SK-N-SH (cell line): ENCODE results near the gene SEMA3C. TPM values are rescaled to one million over a fixed set of nuclear protein-coding genes. Genes with fewer than 3 reads are reported as not detected.

ENCODE experiments used
- CHD2 ChIP-seq: fragments of 150-350 bp; IDR thresholded peaks from 2 replicates; pipeline ENCODE4 v1.6.1; 2018; ENCODE audit warnings: low read length; ENCODE audit not compliant: partially characterized antibody
- ELF1 ChIP-seq: IDR thresholded peaks from 2 replicates; pipeline ENCODE4 v1.4.0; 2012
- EP300 ChIP-seq, 2 experiments: IDR thresholded peaks; 2 replicates each; pipeline versions ENCODE4 v1.4.0 to v1.6.1; 2012; ENCODE audit warnings: borderline replicate concordance in 1 of 2, low read depth in 1 of 2, low read length in 1 of 2
- EZH2phosphoT487 ChIP-seq: fragments of 200-600 bp; sonication (generic); IDR thresholded peaks from 2 replicates; pipeline ENCODE4 v1.6.1; 2017; ENCODE audit warnings: low read depth, mixed run types, mild to moderate bottlenecking, antibody characterized with exemption, moderate library complexity, borderline replicate concordance
- FOSL2 ChIP-seq: IDR thresholded peaks from 2 replicates; pipeline ENCODE4 v1.4.0; 2012; ENCODE audit warnings: low read depth, mild to moderate bottlenecking, moderate library complexity, borderline replicate concordance
- FOXJ3 ChIP-seq: sonication (generic); formaldehyde crosslinking; IDR thresholded peaks from 2 replicates; pipeline ENCODE4 v1.5.1; 2020; ENCODE audit warnings: mild to moderate bottlenecking, missing genetic modification reagents
- FOXM1 ChIP-seq: IDR thresholded peaks from 2 replicates; pipeline ENCODE4 v1.4.0; 2012; ENCODE audit warnings: low read depth, mild to moderate bottlenecking
- GATA2 ChIP-seq: sonication (generic); formaldehyde crosslinking; IDR thresholded peaks from 2 replicates; pipeline ENCODE4 v1.5.0; 2020; ENCODE audit warnings: mild to moderate bottlenecking, missing genetic modification reagents
- IRF3 ChIP-seq: fragments of 150-350 bp; IDR thresholded peaks from 2 replicates; pipeline ENCODE4 v1.6.1; 2016; ENCODE audit warnings: mild to moderate bottlenecking, low read depth, low read length
- MAX ChIP-seq: IDR thresholded peaks from 2 replicates; pipeline ENCODE4 v1.4.0; 2012; ENCODE audit warnings: low read depth
- MEF2A ChIP-seq: IDR thresholded peaks from 2 replicates; pipeline ENCODE4 v1.4.0; 2012; ENCODE audit warnings: low read depth, borderline replicate concordance
- NRF1 ChIP-seq: IDR thresholded peaks from 2 replicates; pipeline ENCODE4 v1.6.1; 2012; ENCODE audit warnings: low read depth, mild to moderate bottlenecking, low read length
- POLR2AphosphoS5 ChIP-seq: IDR thresholded peaks from 2 replicates; pipeline ENCODE4 v1.6.1; 2012; ENCODE audit warnings: low read depth, low read length
- SIN3A ChIP-seq: IDR thresholded peaks from 2 replicates; pipeline ENCODE4 v1.6.1; 2012; ENCODE audit warnings: low read depth, mild to moderate bottlenecking, low read length, moderate library complexity, borderline replicate concordance
- SMC3 ChIP-seq: IDR thresholded peaks from 2 replicates; pipeline ENCODE4 v1.6.1; 2012; ENCODE audit warnings: low read depth, low read length, improper control_type of control experiment
- TAF1 ChIP-seq: IDR thresholded peaks from 2 replicates; pipeline ENCODE4 v1.6.1; 2012; ENCODE audit warnings: low read depth, mild to moderate bottlenecking, low read length, moderate library complexity, borderline replicate concordance
- TCF12 ChIP-seq: IDR thresholded peaks from 2 replicates; pipeline ENCODE4 v1.4.0; 2012
- TEAD4 ChIP-seq: IDR thresholded peaks from 2 replicates; pipeline ENCODE4 v1.4.0; 2012; ENCODE audit warnings: mild to moderate bottlenecking, borderline replicate concordance; ENCODE audit not compliant: insufficient read depth
- USF1 ChIP-seq: IDR thresholded peaks from 2 replicates; pipeline ENCODE4 v1.4.0; 2012; ENCODE audit warnings: low read depth, borderline replicate concordance
- USF2 ChIP-seq: fragments of 150-350 bp; IDR thresholded peaks from 2 replicates; pipeline ENCODE4 v1.6.1; 2017; ENCODE audit warnings: antibody characterized with exemption, low read length, low read depth, borderline replicate concordance
- YY1 ChIP-seq: IDR thresholded peaks from 2 replicates; pipeline ENCODE4 v1.4.0; 2012; ENCODE audit warnings: low read depth, mild to moderate bottlenecking
- polyA plus RNA-seq, 3 experiments: library from polyadenylated mRNA; depleted of rRNA; stranded (reverse); fragments of >200 nt; gene quantifications; 2 replicates each; pipeline ENCODE4 v1.2.3, GENCODE V29; 2012
- TF ChIP-seq, protein P1 (sequence below): fragments of 200-600 bp; sonication (generic); IDR thresholded peaks from 2 replicates; pipeline ENCODE4 v1.6.1; 2017; ENCODE audit warnings: antibody characterized with exemption, mild to moderate bottlenecking, moderate library complexity
- TF ChIP-seq, protein P2 (sequence below): IDR thresholded peaks from 2 replicates; pipeline ENCODE4 v1.4.0; 2012; ENCODE audit warnings: low read depth, borderline replicate concordance
- TF ChIP-seq, protein P3 (sequence below): IDR thresholded peaks from 2 replicates; pipeline ENCODE4; 2012

Gene SEMA3C
- polyA plus RNA-seq, 1 of the 3 experiments (the other 2 are of a cell fraction), result 51.1 TPM

DNA sequence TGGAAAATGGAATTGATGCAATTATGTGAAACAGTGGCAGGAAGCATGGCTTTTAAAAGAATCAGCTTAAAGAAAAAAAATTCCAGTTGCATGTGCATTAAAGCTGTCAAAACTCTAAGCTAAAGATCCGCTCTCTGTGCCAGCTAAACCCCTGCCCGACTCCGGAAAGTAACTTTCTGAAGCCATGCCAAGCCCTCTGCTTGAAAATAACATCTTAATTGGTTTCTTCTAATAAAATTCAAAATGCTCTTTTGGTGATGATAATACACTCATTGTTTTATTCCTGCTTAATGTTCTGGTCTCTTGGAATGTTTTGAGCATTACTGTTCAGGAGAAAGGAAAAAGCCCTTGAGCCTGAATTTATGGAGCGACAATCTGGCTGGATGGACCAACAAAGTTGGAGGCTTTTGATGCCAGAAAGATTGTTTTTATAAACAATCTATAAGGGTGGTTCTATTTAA is 11.7 kb downstream of the SEMA3C start (continued):
- TF ChIP-seq IRF3, result no peak
- TF ChIP-seq GATA2 (CRISPR knock-in tag), result no peak
- peak; percentile 94 for TF ChIP-seq FOXM1
- TF ChIP-seq MAX, result peak; percentile 86
- no peak for TF ChIP-seq USF1
- TF ChIP-seq POLR2AphosphoS5, result peak; percentile 68; the same call in 1 of the 2 replicates
- no peak for TF ChIP-seq USF2
- peak; percentile 10; the same call in 1 of the 2 replicates for TF ChIP-seq TAF1
- peak; percentile 94 for TF ChIP-seq TCF12
- peak; percentile 61; the same call in 1 of the 2 replicates for TF ChIP-seq MEF2A
- TF ChIP-seq EP300 (IDR thresholded peaks at IDR 0.05; ENCODE audit: borderline replicate concordance in 1 of 2, low read depth in 1 of 2, low read length in 1 of 2), result peak; percentile 91 to 96
- peak; percentile 45; the same call in 1 of the 2 replicates for TF ChIP-seq FOSL2
- peak; percentile 15 for TF ChIP-seq CHD2
- 0 out of 2 replicates have a peak, but pooled peaks have one; percentile 36 for TF ChIP-seq YY1
- 0 out of 2 replicates have a peak, but pooled peaks have one; percentile 40 for TF ChIP-seq FOXJ3
- TF ChIP-seq NRF1, result no peak
- TF ChIP-seq, protein P1, sequence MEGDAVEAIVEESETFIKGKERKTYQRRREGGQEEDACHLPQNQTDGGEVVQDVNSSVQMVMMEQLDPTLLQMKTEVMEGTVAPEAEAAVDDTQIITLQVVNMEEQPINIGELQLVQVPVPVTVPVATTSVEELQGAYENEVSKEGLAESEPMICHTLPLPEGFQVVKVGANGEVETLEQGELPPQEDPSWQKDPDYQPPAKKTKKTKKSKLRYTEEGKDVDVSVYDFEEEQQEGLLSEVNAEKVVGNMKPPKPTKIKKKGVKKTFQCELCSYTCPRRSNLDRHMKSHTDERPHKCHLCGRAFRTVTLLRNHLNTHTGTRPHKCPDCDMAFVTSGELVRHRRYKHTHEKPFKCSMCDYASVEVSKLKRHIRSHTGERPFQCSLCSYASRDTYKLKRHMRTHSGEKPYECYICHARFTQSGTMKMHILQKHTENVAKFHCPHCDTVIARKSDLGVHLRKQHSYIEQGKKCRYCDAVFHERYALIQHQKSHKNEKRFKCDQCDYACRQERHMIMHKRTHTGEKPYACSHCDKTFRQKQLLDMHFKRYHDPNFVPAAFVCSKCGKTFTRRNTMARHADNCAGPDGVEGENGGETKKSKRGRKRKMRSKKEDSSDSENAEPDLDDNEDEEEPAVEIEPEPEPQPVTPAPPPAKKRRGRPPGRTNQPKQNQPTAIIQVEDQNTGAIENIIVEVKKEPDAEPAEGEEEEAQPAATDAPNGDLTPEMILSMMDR, result no peak
- TF ChIP-seq SMC3, result no peak; the same call in 1 of the 2 replicates
- peak; percentile 89 for TF ChIP-seq SIN3A
- TF ChIP-seq ELF1, result 0 out of 2 replicates have a peak, but pooled peaks have one; percentile 24
- no peak for TF ChIP-seq EZH2phosphoT487
- TF ChIP-seq, protein P2, sequence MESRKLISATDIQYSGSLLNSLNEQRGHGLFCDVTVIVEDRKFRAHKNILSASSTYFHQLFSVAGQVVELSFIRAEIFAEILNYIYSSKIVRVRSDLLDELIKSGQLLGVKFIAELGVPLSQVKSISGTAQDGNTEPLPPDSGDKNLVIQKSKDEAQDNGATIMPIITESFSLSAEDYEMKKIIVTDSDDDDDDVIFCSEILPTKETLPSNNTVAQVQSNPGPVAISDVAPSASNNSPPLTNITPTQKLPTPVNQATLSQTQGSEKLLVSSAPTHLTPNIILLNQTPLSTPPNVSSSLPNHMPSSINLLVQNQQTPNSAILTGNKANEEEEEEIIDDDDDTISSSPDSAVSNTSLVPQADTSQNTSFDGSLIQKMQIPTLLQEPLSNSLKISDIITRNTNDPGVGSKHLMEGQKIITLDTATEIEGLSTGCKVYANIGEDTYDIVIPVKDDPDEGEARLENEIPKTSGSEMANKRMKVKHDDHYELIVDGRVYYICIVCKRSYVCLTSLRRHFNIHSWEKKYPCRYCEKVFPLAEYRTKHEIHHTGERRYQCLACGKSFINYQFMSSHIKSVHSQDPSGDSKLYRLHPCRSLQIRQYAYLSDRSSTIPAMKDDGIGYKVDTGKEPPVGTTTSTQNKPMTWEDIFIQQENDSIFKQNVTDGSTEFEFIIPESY, result no peak; the same call in none of the 2 replicates
- peak; percentile 96 for TF ChIP-seq TEAD4
- TF ChIP-seq, protein P3, sequence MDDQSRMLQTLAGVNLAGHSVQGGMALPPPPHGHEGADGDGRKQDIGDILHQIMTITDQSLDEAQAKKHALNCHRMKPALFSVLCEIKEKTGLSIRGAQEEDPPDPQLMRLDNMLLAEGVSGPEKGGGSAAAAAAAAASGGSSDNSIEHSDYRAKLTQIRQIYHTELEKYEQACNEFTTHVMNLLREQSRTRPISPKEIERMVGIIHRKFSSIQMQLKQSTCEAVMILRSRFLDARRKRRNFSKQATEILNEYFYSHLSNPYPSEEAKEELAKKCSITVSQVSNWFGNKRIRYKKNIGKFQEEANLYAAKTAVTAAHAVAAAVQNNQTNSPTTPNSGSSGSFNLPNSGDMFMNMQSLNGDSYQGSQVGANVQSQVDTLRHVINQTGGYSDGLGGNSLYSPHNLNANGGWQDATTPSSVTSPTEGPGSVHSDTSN, result peak; percentile 83
